ENCODE measurements around the gene HERC4. TPM values are rescaled to one million over a fixed set of nuclear protein-coding genes. Genes with fewer than 3 reads are reported as not detected.
A peak's percentile ranks its signal among the peaks of the same experiment; 100 is the strongest.

Gene HERC4
- total RNA-seq, 3 donors from 2014 or later (not counting 1 experiment from before 2014, with no cell fraction given), result 78.4 to 104 (median 83.9) TPM

DNA sequence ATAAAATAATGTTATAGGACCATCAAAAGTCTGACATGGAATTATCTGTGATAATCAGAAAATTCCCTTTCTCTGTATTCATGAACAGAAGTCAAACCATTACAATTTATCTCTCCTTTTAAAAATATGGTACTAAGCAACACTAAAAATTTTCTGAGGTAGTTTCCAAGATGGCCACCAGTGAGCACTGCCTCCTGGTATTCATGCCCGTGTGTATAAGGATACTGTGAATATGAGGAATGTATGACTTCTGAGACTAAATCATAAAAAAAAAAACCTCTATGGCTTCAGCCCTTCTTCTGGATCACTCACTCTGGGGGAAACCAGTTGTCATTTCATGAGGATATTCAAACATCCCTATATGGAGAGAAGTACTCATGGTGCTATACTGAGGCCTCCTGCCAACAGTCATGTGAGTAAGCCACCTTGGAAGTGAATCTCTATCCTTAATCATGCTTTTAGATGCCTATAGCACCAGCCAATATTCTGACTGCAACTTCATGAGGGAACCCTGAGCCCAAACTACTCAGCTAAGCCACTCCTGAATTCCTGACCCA lies 149.6 kb downstream of the HERC4 start:
- intact Hi-C loops (cut with micrococcal nuclease), result no loop called here
- Mint-ChIP-seq H3K9me3 (no peaks in the 10 kb centered on the region), H3K27me3 (ENCODE audit: low read depth in 2 of 2) (no peaks in the 10 kb centered on the region), H3K27ac (no peak overlapping the region), H3K36me3 (no peaks in the 10 kb centered on the region), H3K4me3 (no peak overlapping the region), H3K4me1 (no peaks in the 10 kb centered on the region)
- TF ChIP-seq CTCF (IDR thresholded peaks at IDR 0.05), result no peak
- H3K27ac ChIP-seq (ENCODE audit: low read length), result no peak overlapping the region
- no peaks in the 10 kb centered on the region for H3K9me3 ChIP-seq (ENCODE audit: control insufficient read depth, insufficient read depth, low read length)
- H3K36me3 ChIP-seq (ENCODE audit: control insufficient read depth, insufficient read depth, low read length), result peaks cover 52% of the 10 kb centered on the region
- H3K4me3 ChIP-seq (ENCODE audit: low read length), result no peak overlapping the region
- ATAC-seq, result no peak
- WGBS (ENCODE audit: insufficient coverage), result 100% methylated on average over 1 of the region's 1 CpG
- no peaks in the 10 kb centered on the region for H3K4me1 ChIP-seq (ENCODE audit: control insufficient read depth, insufficient read depth, low read length)
- H3K27me3 ChIP-seq (ENCODE audit: control insufficient read depth, insufficient read depth, low read length), result no peaks in the 10 kb centered on the region
- no peak for DNase-seq

DNA sequence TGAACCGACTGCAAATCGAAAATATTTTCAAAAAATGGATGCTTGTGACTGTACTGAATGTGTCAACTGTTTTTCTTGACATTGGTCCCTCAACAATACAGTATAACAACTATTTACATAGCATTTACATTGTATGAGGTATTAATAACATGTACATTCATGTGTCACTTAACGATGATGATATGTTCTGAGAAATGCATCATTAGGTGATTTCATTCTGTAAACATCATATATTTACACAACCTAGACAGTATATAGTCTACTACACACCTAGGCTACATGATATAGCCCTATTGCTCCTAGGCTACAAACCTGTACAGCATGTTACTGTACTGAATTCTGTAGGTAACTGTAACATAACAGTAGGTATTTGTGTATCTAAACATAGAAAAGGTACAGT lies 150.9 kb downstream of the HERC4 start:
- no peaks in the 10 kb centered on the region for H3K27me3 ChIP-seq (ENCODE audit: control insufficient read depth, insufficient read depth, low read length)
- no peak overlapping the region for H3K27ac Mint-ChIP-seq
- no peaks in the 10 kb centered on the region for H3K4me1 Mint-ChIP-seq
- H3K27ac ChIP-seq (ENCODE audit: low read length), result no peak overlapping the region
- 100% methylated on average over 3 of the region's 3 CpGs for WGBS (ENCODE audit: insufficient coverage)
- no peaks in the 10 kb centered on the region for H3K27me3 Mint-ChIP-seq (ENCODE audit: low read depth in 2 of 2)
- DNase-seq (no peak), ATAC-seq (no peak)
- H3K9me3 ChIP-seq (ENCODE audit: control insufficient read depth, insufficient read depth, low read length), result no peaks in the 10 kb centered on the region
- no peak overlapping the region for H3K4me3 ChIP-seq (ENCODE audit: low read length)
- no peak for TF ChIP-seq CTCF (IDR thresholded peaks at IDR 0.05)
- no peaks in the 10 kb centered on the region for H3K9me3 Mint-ChIP-seq
- intact Hi-C loops (cut with micrococcal nuclease), result no loop called here
- no peaks in the 10 kb centered on the region for H3K36me3 Mint-ChIP-seq
- peaks cover 45% of the 10 kb centered on the region for H3K36me3 ChIP-seq (ENCODE audit: control insufficient read depth, insufficient read depth, low read length)
- no peak overlapping the region for H3K4me3 Mint-ChIP-seq
- no peaks in the 10 kb centered on the region for H3K4me1 ChIP-seq (ENCODE audit: control insufficient read depth, insufficient read depth, low read length)

DNA sequence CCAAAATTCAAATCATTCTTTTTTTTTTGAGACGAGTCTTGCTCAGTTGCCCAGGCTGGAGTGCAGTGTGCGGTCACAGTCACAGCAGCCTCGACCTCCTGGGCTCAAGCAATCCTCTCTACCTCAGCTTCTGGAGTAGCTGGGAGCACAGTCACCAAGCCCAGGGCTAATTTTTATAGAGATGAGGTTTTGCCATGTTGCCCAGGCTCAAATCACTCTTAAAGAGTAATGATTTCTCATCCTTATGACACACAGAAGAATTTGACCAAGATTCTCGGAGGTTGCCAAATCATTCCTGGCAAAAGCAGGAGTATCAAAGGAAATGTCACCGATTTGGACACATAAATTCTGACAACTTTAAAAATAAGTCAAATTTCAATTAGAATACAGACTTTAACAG lies 151.5 kb downstream of the HERC4 start:
- no peak for TF ChIP-seq CTCF (IDR thresholded peaks at IDR 0.05)
- peak overlapping the region in 1 of 2 donors; percentile 29 for H3K27ac Mint-ChIP-seq
- H3K36me3 Mint-ChIP-seq, result no peaks in the 10 kb centered on the region
- H3K9me3 ChIP-seq (ENCODE audit: control insufficient read depth, insufficient read depth, low read length), result no peaks in the 10 kb centered on the region
- H3K27ac ChIP-seq (ENCODE audit: low read length), result no peak overlapping the region
- H3K4me3 Mint-ChIP-seq, result no peak overlapping the region
- no peaks in the 10 kb centered on the region for H3K9me3 Mint-ChIP-seq
- intact Hi-C loops (cut with micrococcal nuclease), result no loop called here
- H3K4me1 Mint-ChIP-seq, result no peaks in the 10 kb centered on the region
- WGBS (ENCODE audit: insufficient coverage), result 97% methylated on average over 5 of the region's 5 CpGs
- ATAC-seq (no peak), DNase-seq (no peak)
- no peaks in the 10 kb centered on the region for H3K4me1 ChIP-seq (ENCODE audit: control insufficient read depth, insufficient read depth, low read length)
- no peak overlapping the region for H3K4me3 ChIP-seq (ENCODE audit: low read length)
- H3K36me3 ChIP-seq (ENCODE audit: control insufficient read depth, insufficient read depth, low read length), result peaks cover 45% of the 10 kb centered on the region
- H3K27me3 ChIP-seq (ENCODE audit: control insufficient read depth, insufficient read depth, low read length), result no peaks in the 10 kb centered on the region
- H3K27me3 Mint-ChIP-seq (ENCODE audit: low read depth in 2 of 2), result no peaks in the 10 kb centered on the region

DNA sequence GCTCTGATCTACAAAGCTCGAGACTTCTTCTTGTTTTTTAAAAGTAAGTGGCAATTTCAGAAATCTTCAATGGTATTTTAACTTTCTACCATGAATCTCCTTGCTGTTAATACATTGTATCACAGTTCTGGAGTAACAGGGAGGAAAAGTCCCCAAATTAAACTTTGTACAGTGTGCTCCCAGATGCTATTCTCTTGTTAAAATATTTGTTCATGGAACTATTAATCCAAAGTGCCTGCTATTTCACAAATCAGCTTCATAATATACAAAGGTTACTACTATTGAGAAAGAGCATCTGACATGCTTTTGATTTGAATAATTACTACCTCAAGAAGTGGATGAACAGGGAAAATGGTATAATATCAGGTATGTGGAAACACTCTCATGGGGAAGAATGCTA lies 154.0 kb downstream of the HERC4 start:
- no peak for TF ChIP-seq CTCF (IDR thresholded peaks at IDR 0.05)
- no peaks in the 10 kb centered on the region for H3K9me3 ChIP-seq (ENCODE audit: control insufficient read depth, insufficient read depth, low read length)
- H3K36me3 Mint-ChIP-seq, result no peaks in the 10 kb centered on the region
- no peaks in the 10 kb centered on the region for H3K4me1 ChIP-seq (ENCODE audit: control insufficient read depth, insufficient read depth, low read length)
- DNase-seq (no peak), ATAC-seq (no peak)
- WGBS (ENCODE audit: insufficient coverage), result no CpG with 5 or more reads among the region's 1 CpG
- no peaks in the 10 kb centered on the region for H3K27me3 Mint-ChIP-seq (ENCODE audit: low read depth in 2 of 2)
- intact Hi-C loops (cut with micrococcal nuclease), result no loop called here
- no peaks in the 10 kb centered on the region for H3K9me3 Mint-ChIP-seq
- no peak overlapping the region for H3K4me3 Mint-ChIP-seq
- H3K27ac ChIP-seq (ENCODE audit: low read length), result no peak overlapping the region
- peak overlapping the region in 1 of 2 donors; percentile 13 for H3K27ac Mint-ChIP-seq
- no peak overlapping the region for H3K4me3 ChIP-seq (ENCODE audit: low read length)
- H3K27me3 ChIP-seq (ENCODE audit: control insufficient read depth, insufficient read depth, low read length), result no peaks in the 10 kb centered on the region
- H3K36me3 ChIP-seq (ENCODE audit: control insufficient read depth, insufficient read depth, low read length), result peaks cover 53% of the 10 kb centered on the region
- no peaks in the 10 kb centered on the region for H3K4me1 Mint-ChIP-seq

All from natural killer cell (primary cell).